CD1c-positive myeloid dendritic cell (primary cell): ENCODE results near the gene NFYA.
"Not testable (repeated sequence)": the region's sequence is repeated elsewhere in the genome, so short reads cannot be mapped to it uniquely, and the experiment has no call there.

Experiments used
- DNase-seq: peaks from one replicate; pipeline ENCODE4 v3.0.0-alpha.2; 2016; ENCODE audit errors: extremely low spot score

Gene NFYA

DNA sequence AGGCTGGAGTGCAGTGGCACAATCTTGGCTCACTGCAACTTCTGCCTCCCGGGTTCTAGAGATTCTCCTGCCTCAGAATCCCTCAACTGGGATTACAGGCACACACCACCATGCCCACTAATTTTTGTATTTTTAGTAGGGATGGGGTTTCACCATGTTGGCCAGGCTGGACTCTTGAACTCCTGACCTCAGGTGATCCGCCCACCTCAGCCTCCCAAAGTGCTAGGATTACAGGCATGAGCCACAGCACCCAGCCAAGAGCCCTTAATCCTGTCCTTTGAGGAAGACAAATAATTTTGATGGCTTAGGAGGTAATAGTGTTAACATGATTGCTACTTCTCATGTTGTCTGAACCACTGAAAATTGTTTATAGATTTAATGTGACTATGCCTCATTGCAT is 42.3 kb downstream of the NFYA start:
- not testable (repeated sequence) for DNase-seq

GRCh38 chr6:41119508-41119907 is 46.7 kb downstream of the NFYA start:
- no peak for DNase-seq

GRCh38 chr6:41120058-41120457 is 47.3 kb downstream of the NFYA start:
- no peak for DNase-seq

GRCh38 chr6:41122373-41122772 is 49.6 kb downstream of the NFYA start:
- no peak for DNase-seq

DNA sequence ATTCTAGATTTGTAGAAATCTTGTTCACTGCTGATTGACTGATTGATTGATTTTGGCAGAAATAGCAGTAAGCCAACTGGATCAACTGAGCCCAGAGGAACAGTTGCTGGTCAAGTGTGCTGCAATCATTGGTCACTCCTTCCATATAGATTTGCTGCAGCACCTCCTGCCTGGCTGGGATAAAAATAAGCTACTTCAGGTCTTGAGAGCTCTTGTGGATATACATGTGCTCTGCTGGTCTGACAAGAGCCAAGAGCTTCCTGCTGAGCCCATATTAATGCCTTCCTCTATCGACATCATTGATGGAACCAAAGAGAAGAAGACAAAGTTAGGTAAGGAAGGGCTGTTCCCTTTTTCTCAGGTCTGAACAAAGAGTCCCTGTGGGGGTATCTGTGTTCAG is 50.1 kb downstream of the NFYA start:
- no peak for DNase-seq

DNA sequence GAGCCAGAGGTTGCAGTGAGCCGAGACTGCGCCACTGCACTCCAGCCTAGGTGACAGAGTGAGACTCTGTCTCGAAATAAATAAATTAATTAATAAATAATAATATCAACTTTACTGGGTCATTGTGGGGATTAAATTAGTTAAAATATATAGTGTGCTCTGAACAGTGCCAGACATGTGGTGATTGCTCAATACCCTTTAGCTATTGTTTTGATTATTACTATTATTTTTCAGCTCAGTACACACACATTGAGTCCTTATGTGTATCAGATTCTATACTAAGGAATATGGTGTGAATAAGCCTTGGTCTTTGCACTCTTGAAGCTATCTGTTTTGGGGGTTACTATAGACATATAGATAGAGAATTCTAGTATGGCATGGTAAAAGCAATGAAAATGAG is 52.5 kb downstream of the NFYA start:
- no peak for DNase-seq

- no peak for DNase-seq
Measured at GRCh38 chr6:41132254-41132653, 59.5 kb downstream of the NFYA start.

DNA sequence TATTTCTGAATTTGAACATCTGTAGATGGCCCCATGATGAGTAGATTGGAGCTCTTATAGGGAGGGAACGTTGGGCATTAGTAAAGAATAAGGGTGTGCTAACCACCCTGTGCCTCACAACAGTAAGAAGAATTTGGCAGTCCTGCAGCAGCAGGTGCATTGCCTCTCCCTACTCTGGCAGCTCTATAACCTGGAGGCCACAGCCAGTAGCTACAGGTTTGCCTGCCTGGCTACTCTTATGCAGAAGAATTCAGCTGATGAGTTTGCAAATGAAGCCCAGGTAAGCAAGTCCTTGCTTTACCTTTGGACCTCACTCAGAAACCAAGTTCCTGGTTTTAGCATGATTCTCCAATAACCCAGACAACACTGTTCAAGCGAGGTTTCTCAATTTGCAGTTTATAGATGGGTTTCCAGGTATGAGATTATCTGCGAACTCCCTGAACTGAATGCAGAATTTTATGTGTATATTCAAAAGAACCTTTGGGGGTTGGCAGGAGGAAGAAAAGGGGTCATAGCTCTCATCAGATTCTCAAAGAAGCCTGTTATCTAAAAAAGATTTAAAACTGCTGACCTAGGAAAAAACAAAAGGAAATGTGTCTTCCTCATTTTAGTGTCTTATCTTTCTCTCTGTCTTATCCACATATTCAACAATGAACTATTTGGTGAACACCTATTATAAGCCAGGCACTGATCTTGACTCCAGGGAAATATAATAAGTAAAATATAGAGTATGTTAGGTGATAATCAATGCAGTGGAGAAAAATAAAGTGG is 62.5 kb downstream of the NFYA start:
- no peak for DNase-seq

- DNase-seq: no peak
Measured at GRCh38 chr6:41136911-41137310, 64.1 kb downstream of the NFYA start.

DNA sequence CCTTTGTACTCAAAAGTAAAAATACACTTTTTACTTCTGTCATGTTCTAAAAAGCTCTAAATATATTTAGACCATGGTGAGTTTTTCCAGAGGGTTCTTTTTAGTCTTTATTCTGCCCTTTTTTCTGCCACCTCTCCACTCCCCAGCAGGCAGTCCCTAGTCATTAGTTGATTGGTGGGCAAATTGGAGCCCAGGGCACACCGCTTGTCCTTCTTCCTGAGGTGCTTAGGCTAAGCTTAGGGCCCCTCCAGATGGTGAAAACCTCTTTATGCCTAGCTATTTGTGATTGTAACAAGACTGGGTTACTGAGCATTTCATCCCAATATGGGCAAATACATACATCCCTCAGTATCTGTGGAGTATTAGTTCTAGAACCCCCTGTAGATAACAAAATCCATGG is 75.1 kb downstream of the NFYA start:
- no peak for DNase-seq
